ENCODE results near the gene OTUD5. TPM values are rescaled to one million over a fixed set of nuclear protein-coding genes. Genes with fewer than 3 reads are reported as not detected.

Gene OTUD5
- total RNA-seq, 1 experiment from 2014 or later, result 41.4 TPM

DNA sequence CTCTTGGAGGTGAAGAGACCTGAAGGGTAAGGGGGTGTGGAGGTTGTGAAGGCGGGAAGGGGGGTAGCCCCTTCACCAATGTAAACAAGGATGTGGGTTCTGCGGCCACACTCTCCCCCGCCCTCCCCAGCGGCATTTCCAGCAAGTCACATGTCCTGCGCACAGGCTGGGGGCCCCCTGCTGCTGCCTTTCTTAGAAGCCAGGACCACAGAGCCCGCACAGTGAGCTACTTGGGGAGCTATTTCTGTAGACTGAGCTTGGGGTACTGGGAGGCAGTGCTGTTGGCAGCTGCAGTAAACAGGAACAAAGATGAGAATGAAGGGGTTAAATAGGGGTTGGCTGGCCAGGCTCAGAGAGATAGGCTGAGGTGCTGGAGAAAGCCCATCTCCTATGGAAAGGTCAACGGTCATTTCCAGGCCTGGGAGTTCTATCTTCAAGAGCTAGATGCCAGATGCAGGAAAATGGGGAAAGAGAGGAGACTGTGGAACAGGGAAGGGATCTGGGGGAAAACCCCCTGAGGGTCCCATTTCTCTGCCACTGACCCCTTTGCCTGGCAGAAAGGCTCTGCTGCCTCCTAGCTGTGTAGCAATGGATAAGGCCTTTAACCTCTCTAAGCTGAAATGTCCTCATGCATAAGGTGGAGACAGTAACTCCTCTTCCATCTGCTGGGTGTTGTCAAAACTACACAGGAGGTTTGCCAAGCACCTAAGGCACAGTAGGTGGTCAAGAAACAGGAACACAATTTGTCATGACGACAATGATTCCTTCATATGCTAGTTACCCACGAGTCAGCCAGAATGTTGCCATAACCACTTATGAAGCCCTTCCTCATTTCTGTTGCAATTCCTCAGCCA lies 20.1 kb downstream of the OTUD5 start:
- Histone ChIP-seq H3K4me1 (ENCODE audit: insufficient read depth, low read length) (no peaks in the 10 kb centered on the region), H3K4me2 (ENCODE audit: low read length) (no peak overlapping the region), H3K9ac (ENCODE audit: low read length) (no peak overlapping the region), H3K27me3 (ENCODE audit: low read length) (no peaks in the 10 kb centered on the region), H2AFZ (ENCODE audit: low read length) (no peak overlapping the region), H3K79me2 (ENCODE audit: low read length) (no peaks in the 10 kb centered on the region; the same call in 1 of the 2 replicates), H4K20me1 (ENCODE audit: low read length) (no peaks in the 10 kb centered on the region), H3F3A (ENCODE audit: low read length, unreplicated experiment) (no peaks in the 10 kb centered on the region), H3K27ac (ENCODE audit: low read length) (no peak overlapping the region), H3K9me2 (replicated peaks; ENCODE audit: low read length) (no peaks in the 10 kb centered on the region), H3K36me3 (ENCODE audit: low read depth, low read length) (peaks cover 25% of the 10 kb centered on the region), H3K9me3 (ENCODE audit: low read length) (no peaks in the 10 kb centered on the region), H3K4me3 (ENCODE audit: low read length) (no peak overlapping the region)
- ATAC-seq, result no peak
- intact Hi-C loops (cut with micrococcal nuclease), result no loop called here
- DNase-seq, result no peak
- no TSS peak for BruUV-seq (replicated peaks)
- TF ChIP-seq EZH2phosphoT487 (IDR thresholded peaks at IDR 0.05; ENCODE audit: borderline replicate concordance, low read length) (no peak), EZH2 (IDR thresholded peaks at IDR 0.05; ENCODE audit: low read length, unreplicated experiment) (no peak)
- TF ChIP-seq, protein P1, sequence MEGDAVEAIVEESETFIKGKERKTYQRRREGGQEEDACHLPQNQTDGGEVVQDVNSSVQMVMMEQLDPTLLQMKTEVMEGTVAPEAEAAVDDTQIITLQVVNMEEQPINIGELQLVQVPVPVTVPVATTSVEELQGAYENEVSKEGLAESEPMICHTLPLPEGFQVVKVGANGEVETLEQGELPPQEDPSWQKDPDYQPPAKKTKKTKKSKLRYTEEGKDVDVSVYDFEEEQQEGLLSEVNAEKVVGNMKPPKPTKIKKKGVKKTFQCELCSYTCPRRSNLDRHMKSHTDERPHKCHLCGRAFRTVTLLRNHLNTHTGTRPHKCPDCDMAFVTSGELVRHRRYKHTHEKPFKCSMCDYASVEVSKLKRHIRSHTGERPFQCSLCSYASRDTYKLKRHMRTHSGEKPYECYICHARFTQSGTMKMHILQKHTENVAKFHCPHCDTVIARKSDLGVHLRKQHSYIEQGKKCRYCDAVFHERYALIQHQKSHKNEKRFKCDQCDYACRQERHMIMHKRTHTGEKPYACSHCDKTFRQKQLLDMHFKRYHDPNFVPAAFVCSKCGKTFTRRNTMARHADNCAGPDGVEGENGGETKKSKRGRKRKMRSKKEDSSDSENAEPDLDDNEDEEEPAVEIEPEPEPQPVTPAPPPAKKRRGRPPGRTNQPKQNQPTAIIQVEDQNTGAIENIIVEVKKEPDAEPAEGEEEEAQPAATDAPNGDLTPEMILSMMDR (conservative IDR thresholded peaks at IDR 0.05; ENCODE audit: low read depth, low read length), result no peak
- ChIA-PET CTCF (no interaction called here), POLR2A (ENCODE audit: unreplicated experiment) (no interaction called here)

DNA sequence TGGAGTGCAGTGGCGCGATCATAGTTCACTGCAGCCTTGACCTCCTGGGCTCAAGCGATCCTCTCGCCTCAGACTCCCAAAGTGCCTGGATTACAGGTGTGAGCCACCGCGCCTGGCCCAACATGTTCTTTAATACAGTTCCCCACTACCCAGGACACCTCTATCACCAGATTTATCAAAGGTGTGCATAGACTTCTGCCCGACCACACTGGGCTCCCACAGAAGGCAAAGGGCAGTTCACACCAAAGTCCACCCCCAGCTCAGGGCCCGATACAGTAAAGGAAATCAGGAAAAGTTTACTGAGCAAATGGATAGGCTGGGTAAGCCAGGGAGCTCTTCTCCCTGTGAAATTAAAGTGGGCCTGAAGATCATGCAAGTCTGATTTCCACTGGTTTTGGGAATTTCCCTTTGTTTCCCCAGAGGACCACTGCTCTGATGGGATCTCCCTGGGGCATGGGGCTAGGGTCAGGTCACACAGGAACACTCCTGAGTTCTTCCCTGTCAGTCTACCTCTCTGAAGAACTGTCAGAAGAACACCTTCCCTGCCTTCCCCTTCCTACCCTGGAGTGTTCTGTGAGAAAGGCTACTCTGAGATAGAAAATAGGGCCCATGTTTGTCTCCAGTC lies 20.9 kb downstream of the OTUD5 start:
- Histone ChIP-seq H3K4me3 (ENCODE audit: low read length) (no peak overlapping the region), H3K79me2 (ENCODE audit: low read length) (no peaks in the 10 kb centered on the region; the same call in 1 of the 2 replicates), H3K9me3 (ENCODE audit: low read length) (no peaks in the 10 kb centered on the region), H2AFZ (ENCODE audit: low read length) (no peak overlapping the region), H4K20me1 (ENCODE audit: low read length) (no peaks in the 10 kb centered on the region), H3K27me3 (ENCODE audit: low read length) (no peaks in the 10 kb centered on the region), H3K9me2 (replicated peaks; ENCODE audit: low read length) (no peaks in the 10 kb centered on the region), H3K27ac (ENCODE audit: low read length) (no peak overlapping the region), H3F3A (ENCODE audit: low read length, unreplicated experiment) (no peaks in the 10 kb centered on the region), H3K36me3 (ENCODE audit: low read depth, low read length) (peaks cover 25% of the 10 kb centered on the region), H3K4me2 (ENCODE audit: low read length) (no peak overlapping the region), H3K9ac (ENCODE audit: low read length) (no peak overlapping the region), H3K4me1 (ENCODE audit: insufficient read depth, low read length) (no peaks in the 10 kb centered on the region)
- POLR2A ChIA-PET (ENCODE audit: unreplicated experiment), result no interaction called here
- intact Hi-C loops (cut with micrococcal nuclease), result no loop called here
- CTCF ChIA-PET, result no interaction called here
- no TSS peak for BruUV-seq (replicated peaks)
- DNase-seq (no peak), ATAC-seq (no peak)
- TF ChIP-seq, protein P1 (conservative IDR thresholded peaks at IDR 0.05; ENCODE audit: low read depth, low read length), result no peak
- TF ChIP-seq EZH2phosphoT487 (IDR thresholded peaks at IDR 0.05; ENCODE audit: borderline replicate concordance, low read length) (no peak), EZH2 (IDR thresholded peaks at IDR 0.05; ENCODE audit: low read length, unreplicated experiment) (no peak)

DNA sequence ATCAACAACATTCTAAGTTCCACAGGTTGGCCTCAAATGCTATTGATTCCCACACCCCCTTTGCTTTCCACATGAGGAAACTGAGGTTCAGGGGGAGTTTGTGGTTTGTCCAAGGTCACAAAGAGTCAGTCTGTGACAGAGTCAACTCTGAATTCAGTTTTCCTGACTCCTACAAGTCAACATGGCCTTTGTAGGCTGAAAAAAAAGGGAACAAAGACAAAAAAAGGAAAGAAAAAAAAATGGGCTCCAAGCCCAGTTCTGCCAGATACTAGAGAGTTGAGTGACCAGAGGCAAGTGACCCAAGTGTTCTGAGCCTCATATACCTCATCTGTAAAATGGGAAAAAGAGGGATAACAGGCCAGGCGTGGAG lies 22.1 kb downstream of the OTUD5 start:
- intact Hi-C loops (cut with micrococcal nuclease), result no loop called here
- H3K79me2 ChIP-seq (ENCODE audit: low read length), result no peaks in the 10 kb centered on the region; the same call in 1 of the 2 replicates
- H3K27ac ChIP-seq (ENCODE audit: low read length), result no peak overlapping the region
- H4K20me1 ChIP-seq (ENCODE audit: low read length), result no peaks in the 10 kb centered on the region
- no peak overlapping the region for H3K4me3 ChIP-seq (ENCODE audit: low read length)
- H2AFZ ChIP-seq (ENCODE audit: low read length), result no peak overlapping the region
- no peak overlapping the region for H3K4me2 ChIP-seq (ENCODE audit: low read length)
- ChIA-PET POLR2A (ENCODE audit: unreplicated experiment) (no interaction called here), CTCF (no interaction called here)
- H3K27me3 ChIP-seq (ENCODE audit: low read length), result no peaks in the 10 kb centered on the region
- no peak for DNase-seq
- H3K9ac ChIP-seq (ENCODE audit: low read length), result no peak overlapping the region
- H3K9me2 ChIP-seq (replicated peaks; ENCODE audit: low read length), result no peaks in the 10 kb centered on the region
- no peak for ATAC-seq
- peaks cover 25% of the 10 kb centered on the region for H3K36me3 ChIP-seq (ENCODE audit: low read depth, low read length)
- no peak for TF ChIP-seq EZH2phosphoT487 (IDR thresholded peaks at IDR 0.05; ENCODE audit: borderline replicate concordance, low read length)
- TF ChIP-seq, protein P1 (conservative IDR thresholded peaks at IDR 0.05; ENCODE audit: low read depth, low read length), result no peak
- no peak for TF ChIP-seq EZH2 (IDR thresholded peaks at IDR 0.05; ENCODE audit: low read length, unreplicated experiment)
- no TSS peak for BruUV-seq (replicated peaks)
- H3K4me1 ChIP-seq (ENCODE audit: insufficient read depth, low read length), result no peaks in the 10 kb centered on the region
- H3K9me3 ChIP-seq (ENCODE audit: low read length), result no peaks in the 10 kb centered on the region
- H3F3A ChIP-seq (ENCODE audit: low read length, unreplicated experiment), result no peaks in the 10 kb centered on the region

Measured in PC-3 (cell line).